Inflammatory macrophage treated with lipopolysaccharide for 1 hour (primary cell): Measurements from ENCODE around the gene GARRE1.
"Not testable (repeated sequence)": the region's sequence is repeated elsewhere in the genome, so short reads cannot be mapped to it uniquely, and the experiment has no call there.

ENCODE experiments used
- DNase-seq, 2 donors: peaks; one replicate each; pipeline ENCODE4 v3.0.0-alpha.2; 2020 to 2022

The GARRE1 gene

DNA sequence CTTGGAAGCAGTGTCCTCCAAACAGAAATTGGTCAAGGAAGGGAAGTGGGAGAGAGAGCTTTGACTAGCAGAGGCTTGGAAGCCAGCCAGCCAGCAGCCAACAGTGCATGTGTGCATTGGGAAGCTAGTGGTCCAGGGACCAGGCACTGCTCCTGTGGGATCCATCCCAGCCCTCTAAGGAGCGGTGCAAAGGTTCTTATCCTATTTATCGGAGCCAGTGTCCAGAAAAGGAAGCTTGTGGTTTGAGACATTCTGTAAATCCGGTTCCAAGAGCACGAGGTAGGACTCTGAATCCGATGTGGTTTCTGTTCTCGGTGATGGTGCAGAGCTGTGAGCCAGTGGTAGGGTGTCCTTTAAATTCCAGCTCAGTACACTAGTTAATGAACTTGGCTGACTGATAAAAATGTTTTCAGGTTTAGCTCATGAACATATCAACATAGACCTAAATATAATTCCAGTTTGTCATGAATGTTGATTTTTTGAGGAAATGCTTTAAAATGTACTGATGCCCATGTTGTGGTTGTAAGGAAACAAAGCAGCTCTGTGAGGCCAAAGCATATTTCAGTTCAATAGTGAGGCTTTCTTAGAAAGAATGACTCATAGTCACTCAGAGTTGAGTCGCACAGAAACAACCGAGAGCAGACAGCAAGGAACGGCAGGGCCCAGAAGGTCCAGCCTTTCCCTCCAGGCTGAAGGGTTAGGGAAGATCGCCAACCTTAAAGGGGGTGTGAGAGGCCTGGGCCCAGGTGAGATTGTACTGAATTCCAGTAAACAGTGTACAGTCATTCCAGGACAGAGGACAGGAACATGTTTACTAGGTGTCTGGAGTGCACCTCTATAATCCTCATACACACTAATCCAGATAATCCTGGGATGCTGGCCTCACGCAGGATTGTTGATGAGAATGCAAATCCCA is 21.5 kb upstream of the GARRE1 start:
- peak; percentile 59 to 73 for DNase-seq

DNA sequence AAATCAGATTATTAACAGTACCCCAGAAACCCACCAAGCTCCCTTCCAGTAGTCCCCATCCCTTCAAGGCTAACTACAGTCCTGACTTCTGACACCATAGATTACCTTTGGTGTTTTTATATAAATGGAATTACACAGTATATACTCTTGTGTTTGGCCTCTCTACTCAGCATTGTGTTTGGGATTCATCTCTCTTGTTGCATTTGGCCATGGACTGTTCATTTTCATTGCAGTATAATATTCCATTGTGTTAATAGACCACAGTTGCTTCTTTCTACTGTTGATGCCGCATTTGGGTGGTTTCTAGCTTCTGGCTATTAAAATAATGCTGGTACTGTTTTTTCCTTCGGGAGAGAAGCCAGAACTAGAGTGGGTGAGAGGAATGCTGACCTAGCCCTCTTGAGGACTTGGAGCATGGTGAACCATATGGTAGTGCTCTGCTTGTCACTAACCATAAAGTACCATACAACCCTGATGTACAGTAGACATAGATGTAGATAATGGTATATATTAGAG is 18.9 kb upstream of the GARRE1 start:
- DNase-seq, result no peak

DNA sequence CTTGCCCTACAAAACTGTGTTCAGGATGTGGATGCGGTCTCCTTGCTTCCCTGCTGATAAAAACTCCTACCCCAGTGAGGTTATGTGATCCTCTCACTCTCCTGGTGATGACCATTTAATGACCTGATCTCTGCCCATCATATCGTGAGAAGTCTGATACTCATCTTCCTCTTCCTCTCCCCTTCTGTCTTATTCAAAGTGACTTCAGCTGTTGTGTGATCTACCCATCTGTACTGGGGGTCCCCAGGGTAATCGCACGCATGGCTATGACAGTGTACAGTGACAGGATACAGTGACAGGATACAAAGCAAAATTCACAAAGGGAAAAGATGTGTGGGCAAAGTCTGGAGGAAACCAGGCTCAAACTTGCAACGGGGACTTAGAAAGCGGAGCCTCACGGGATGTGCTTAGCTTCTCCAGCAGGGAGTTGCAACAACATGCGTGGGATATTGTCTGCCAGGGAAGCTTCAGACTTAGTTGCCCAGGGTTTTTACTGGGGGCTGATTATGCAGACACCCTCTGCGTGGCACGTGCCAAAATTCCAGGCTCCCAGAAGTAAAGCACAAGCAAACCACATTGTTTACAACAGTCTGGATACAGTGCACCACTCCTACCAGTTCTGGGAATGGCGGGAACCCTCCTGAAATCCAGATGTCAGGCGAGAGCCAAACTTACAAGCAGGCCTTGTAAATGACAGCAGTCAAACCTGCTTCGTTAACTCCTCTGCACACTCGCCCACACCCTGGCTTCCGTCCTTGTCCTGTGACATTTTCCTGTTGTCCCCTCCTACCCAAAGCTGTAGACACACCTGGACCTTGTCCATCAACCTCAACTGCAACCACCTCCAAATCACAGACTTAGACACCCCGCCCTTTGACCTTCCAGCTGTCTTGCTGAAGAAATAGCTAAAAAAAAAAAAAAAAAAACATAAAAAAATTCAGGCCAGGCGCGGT is 18.0 kb upstream of the GARRE1 start:
- DNase-seq, result no peak

DNA sequence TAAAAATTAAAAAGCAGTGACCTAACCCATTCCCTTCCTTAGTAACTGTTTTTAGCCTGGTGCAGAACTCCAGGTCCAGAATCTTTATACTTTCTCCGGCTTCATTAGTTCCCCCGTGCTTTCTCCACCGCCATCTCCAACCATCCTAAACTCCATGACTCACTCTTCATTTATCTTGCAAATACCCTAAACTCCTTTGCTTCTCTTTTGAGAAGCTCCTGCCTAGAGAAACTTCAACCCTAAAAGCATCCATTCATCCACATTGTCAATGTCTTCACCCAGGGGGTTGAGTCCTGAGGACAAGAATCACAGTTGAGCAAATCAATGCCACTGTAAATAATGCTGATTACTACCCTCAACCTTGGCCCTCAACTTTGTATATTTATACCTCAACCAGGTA is 17.1 kb upstream of the GARRE1 start:
- DNase-seq, result no peak

DNA sequence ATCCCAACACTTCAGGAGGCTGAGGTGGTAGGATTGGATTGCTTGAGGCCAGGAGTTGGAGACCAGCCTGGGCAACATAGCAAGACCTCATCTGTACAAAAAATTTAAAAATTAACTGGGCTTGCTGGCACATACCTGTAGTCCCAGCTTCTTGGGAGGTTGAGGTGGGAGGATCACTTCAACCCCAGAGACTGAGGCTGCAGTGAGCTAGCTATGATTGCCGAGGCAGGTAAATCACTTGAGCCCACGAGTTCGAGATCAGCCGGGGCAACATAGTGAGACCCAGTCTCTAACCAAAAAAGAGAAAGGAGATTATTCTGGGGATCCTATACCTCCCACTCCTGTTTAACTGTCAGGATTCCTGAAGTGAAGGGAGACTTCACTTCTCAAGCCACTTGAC is 16.4 kb upstream of the GARRE1 start:
- no peak for DNase-seq

DNA sequence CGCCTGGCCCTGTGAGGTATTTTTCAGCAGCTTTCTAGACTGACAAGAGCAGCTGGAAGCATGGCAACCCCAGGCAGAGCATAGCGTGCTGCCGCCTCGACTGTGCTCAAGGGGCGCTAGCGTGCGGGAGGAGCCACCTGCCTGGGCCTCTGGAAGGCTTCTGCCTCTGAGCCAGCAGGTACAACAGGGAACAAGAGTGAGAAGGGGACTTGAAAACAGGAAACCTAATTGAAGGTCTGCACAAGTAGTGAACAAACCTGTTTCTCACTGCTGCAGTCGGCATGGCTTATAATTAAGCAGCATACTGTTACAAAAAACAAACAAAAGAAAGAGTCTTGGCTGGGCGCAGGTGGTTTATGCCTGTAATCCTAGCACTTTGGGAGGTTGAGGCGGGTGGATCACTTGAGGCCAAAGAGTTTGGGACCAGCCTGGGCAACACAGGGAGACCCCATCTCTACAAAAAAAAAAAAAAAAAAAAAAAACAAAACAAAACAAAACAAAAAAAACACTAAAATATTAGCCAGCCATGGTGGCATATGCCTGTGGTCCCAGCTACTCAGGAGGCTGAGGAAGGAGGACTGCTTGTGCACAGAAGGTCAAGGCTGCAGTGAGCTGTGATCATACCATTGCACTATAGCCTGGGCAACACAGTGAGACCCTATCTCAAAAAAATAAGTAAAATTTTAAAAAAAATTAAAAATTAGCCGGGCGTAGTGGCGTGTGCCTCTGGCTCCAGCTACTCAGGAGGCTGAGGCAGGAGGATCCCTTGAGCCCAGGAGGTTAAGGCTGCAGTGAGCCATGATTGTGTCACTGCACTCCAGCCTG is 12.6 kb upstream of the GARRE1 start:
- no peak for DNase-seq

DNA sequence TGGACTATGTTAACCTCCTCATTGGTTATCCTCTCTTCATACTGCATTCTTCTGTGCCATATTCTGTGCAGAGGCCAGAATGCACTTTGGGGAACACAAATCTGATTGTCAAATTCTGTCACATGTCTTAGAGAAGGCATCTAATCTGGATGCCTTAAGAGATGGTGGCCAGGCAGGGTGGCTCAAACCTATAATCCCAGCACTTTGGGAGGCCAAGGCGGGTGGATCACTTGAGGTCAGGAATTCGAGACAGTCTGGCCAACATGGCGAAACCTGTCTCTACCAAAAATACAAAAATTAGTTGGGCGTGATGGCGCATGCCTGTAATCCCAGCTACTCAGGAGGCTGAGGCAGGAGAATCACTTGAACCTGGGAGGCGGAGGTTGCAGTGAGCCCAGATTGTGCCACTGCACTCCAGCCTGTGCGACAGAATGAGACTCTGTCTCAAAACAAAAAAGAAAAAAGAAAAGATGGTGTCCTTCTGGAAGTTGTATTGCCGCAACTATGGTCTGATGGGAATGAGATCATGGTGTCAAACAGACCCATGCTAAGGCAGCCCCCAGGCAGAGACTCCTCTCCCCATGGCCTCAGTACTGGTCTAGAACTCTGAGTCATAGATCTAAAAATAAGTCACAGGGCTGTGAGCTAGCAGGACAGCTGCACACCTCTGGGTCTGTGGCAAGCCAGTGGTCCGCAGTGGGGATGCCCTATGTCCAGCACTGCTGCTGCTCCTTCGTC is 11.0 kb upstream of the GARRE1 start:
- not testable (repeated sequence) for DNase-seq

DNA sequence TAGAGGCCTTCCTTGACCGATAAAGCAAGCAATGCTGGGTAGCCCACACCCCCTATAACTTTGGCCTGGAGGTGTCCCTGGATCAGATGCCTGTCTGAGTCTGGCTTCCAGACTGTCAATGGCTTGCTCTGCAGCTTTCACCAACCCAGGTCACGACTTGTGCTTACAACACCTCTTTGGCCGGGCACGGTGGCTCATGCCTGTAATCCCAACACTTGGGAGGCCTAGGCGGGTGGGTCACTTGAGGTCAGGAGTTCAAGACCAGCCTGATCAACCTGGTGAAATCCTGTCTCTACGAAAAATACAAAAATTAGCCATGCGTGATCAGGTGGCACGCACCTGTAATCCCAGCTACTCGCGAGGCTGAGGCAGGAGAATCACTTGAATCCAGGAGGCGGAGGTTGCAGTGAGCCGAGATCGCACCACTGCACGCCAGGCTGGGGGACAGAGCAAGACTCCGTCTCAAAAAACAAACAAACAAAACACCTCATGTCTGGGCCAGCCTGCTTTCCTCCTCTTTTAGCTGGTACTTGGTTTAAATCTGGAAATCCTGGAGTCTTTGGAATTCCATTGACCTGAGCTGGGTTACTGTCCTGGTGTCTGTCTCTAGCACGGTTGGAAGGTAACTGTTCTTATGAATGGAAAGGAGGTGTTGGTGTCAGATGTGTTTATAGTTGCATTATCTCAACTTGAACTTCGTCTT is 10.3 kb upstream of the GARRE1 start:
- DNase-seq, result no peak

DNA sequence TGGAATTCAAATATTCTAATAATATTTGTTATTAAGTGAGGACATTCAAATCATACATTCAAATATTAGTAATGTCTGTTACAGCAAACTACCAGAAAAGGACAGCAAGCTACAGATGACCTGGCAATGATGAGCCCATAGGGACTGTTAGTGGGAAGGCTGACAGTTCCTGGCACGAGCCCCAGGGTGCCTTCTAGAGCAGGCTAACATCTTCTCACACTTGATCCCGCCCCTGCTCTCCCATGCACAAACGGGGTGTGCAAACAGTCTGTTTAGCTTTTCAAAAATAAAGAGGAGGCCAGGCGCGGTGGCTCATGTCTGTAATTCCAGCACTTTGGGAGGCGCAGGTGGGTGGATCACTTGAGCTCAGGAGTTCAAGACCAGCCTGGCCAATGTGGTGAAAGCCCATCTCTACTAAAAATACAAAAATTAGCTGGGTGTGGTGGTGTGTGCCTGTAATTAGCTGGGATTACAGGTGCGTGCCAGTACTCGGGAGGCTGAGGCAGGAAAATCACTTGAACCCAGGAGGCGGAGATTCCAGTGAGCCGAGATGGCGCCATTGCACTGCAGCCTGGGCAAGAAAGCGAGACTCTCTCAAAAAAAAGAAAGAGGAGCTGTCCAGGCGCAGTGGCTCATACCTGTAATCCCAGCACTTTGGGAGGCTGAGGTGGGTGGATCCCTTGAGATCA is 9.6 kb upstream of the GARRE1 start:
- no peak for DNase-seq

DNA sequence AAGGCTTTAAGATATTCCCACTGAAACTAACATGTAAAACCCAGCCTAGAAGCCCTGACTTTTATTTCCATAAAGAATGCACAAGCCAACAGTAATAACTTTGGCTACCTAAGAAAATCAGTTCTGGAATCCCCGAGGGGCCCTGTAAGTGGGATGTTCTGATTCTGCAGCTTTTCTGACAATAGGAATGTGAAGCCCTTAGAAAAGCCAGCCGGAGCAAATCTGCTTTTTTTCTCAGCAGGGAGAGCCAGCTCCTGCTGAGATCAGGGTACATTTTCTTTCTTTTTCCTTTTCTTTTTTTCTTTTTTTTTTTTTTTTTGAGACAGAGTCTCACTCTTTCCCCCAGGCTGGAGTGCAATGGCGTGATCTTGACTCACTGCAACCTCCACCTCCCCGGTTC is 8.0 kb upstream of the GARRE1 start:
- DNase-seq, result no peak

DNA sequence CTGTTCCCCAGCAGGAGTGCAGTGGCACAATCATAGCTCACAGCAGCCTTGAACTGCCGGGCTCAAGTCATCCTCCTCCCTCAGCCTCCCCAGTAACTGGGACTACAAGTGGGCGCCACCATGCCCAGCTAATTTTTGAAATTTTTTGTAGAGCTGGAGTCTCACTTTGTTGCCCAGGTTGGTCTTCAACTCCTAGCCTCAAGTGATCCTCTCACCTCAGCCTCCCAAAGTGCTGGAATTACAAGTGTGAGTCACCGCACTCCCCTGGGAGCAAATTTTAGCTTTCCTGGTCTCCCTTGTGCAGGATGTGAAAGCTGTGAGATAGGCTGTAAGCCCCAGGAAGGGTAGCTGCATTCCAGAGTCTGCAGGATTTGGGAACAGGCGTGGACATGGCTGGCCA is 5.4 kb upstream of the GARRE1 start:
- DNase-seq, result no peak

DNA sequence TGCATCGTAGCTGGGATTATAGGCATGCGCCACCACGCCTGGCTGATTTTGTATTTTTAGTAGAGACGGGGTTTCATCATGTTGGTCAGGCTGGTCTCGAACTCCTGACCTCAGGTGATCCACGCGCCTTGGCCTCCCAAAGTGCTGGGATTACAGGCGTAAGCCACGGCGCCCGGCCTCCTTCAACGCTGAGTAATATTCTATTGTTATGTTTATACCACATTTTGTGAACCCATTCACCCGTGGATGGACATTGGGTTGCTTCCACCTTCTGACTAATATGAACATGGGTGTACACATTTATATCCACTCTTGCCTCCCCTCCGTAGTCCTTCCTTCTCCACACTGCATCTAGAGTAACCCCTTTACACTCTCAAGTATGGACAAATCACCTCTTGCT is 1.2 kb upstream of the GARRE1 start:
- DNase-seq, result not testable (repeated sequence)

DNA sequence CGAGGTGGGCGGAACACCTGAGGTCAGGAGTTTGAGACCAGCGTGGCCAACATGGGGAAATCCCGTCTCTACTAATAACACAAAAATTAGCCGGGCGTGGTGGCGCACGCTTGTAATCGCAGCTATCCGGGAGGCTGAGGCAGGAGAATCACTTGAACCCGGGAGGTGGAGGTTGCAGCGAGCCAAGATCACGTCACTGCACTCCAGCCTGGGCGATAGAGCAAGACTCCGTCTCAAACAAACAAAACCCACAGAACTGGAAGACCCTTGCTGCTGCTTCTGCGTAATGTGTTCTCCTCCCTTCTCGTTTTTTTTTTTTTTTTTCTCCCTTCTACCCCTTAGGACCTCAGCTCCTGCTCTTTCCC is 691 bp upstream of the GARRE1 start:
- DNase-seq, result not testable (repeated sequence)

DNA sequence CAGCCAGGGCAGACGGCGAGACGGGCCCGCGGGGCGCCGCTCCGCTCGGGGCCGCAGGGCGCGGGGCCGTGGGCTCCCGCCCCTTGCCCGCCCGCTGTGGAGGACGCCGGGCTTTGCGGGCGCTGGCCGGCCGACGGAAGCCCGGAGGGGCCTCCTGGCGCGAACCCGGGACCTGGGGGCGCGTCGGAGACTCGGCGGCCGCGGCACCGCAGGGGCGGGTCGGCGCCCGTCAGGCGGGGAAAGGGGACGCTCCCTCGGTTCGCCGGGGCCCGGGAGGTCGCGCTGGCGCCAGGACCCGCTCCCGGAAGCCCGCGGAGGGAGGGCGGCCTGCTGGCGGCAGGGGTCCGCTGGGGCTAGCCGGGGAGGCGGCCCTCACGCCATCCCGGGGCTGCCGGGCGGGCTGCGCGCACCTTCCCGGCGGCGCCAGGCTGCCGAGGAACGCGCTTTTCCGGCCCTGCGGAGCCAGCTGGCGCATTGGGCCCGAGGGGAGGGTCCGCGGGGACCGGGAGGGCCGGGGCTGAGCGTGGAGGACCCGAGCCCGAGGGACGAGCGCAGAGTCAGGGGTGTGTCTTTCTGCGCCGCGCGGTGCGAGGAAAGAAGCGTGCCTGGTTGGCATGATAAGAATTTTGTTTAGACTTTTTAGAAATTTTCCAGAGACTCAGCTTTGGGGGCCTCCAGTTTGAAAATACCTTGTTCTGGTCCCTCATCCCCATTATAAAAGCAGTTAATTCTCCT is 511 bp downstream of the GARRE1 start:
- DNase-seq, result peak; percentile 12 to 13

DNA sequence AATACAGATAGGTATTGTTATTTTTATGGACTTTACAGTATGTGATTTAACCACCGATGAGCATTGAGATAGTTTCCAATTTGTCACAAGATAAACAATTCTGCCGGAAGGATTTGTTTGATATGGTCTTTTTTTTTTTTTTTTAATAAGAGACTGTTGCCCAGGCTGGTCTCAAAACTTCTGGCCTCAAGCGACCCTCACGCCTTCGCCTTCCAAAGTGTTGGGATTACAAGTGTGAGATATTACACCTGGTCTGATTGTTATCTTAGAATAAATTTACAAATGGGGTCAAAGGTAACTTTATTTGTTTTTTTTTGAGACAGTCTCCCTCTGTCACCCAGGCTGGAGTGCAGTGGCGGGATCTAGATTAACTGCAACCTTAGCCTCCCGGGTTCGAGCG is 1.2 kb downstream of the GARRE1 start:
- no peak for DNase-seq

DNA sequence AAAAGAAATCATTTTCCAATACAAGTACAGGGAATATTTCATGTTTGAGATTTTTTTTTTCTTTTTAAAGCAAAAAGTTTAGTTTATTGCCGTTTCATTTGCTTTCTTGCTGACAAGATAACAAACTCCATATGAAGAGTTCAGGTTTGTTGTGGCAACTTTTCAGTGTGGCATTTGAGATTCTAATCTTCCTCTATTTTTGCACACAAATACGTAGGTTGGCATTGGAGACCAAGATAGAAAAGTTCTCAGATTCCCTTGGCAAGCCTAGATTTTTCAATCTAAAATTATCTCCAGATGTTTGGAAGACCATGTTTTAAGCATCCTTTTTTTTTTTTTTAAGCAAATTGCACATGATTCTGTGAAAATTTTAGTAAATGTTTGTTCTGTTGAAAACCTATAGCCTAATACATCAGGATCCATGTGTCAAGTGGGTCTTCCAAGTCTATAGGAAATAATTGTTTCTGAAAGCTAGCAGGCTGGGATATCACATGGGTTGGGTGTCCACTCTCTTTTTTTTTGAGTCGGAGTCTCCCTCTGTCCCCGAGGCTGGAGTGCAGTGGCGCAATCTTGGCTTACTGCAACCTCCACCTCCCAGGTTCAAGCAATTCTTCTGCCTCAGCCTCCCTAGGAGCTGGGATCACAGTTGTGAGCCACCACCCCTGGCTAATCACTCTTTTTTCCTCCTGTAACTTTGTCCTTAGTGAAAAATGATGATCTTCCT is 2.6 kb downstream of the GARRE1 start:
- no peak for DNase-seq

DNA sequence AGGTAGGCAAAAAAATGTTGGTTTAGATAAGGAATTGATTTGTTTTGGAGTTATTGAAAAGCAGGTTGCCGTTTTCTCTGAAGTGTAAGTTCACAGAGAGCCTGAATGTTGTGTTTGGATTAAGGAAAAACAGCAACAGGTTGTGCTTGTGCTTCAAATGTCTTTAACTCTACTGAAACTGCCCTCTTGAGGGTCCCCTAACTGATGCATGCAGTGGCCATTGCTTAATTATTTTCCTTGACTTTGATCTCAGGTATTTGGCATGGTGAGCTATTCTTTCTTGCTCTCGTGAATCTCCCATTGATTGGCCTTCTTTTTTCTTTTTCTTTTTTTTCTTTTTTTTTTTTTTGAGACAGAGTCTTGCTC is 3.2 kb downstream of the GARRE1 start:
- DNase-seq, result no peak

DNA sequence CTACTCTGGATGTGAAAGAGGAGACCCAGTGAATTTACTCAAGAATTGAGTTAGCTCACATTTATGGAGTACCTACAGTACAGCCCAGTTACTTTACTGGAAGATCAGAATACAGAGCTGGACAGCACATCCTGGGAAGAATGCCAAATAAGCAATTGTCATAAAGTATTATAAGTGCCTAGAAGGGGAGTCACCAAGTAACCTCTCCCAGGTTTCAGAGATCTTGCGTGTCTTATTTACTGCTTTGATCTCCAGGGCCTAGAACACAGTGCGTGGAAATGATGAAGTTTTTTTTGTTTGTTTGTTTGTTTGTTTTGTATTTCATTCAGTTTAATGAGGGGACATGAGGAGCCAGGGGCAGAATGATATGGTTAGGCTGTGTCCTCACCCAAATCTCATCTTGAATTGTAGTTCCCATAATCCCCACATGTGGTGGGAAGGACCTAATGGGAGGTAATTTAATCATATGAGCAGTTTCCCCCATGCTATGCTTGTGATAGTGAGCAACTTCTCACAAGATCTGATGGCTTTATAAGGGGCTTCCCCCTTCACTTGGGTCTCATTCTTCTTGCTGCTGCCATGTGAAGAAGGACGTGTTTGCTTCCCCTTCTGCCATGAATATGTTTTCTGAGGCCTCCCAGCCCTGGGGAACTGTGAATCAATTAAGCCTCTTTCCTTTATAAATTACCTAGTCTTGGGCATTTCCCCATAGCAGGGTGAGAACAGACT is 5.2 kb downstream of the GARRE1 start:
- peak; percentile 14 to 60 for DNase-seq

DNA sequence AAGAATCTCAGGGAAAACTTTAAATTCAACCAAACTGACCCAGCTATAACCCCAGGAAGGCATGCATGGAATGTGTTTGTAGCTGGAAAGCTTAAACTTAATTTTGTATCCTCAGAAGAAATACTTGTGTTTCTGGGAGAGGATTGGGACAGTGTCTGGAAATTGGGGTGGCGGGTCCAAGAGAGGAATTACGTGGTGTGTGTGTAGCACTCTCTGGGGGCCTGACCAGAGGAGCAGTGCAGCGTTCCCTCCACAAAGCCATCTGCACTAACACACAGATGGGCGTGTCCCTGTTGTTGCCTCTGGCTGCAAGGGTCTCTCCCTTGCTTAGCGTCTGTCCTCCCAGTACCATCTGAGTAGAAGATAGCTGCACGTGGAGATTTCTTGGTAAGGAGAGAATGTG is 6.4 kb downstream of the GARRE1 start:
- DNase-seq, result no peak
